ACC112 (cell line): Measurements from ENCODE around the gene ADM2.
"Not testable (repeated sequence)": the region's sequence is repeated elsewhere in the genome, so short reads cannot be mapped to it uniquely, and the experiment has no call there.

ENCODE experiments used
- H2AFZ ChIP-seq: fragments of 200-600 bp; sonication (generic); one replicate; pipeline ENCODE4 v1.6.0; 2017; ENCODE audit warnings: antibody characterized with exemption, low read length; ENCODE audit not compliant: unreplicated experiment
- H3K27ac ChIP-seq: fragments of 200-600 bp; sonication (generic); 2 replicates; pipeline ENCODE4 v1.5.1; 2014; ENCODE audit warnings: low read depth, mild to moderate bottlenecking, antibody characterized with exemption, low read length, moderate library complexity
- H3K27me3 ChIP-seq: fragments of 200-600 bp; sonication (generic); 2 replicates; pipeline ENCODE4 v1.6.1; 2014; ENCODE audit warnings: mild to moderate bottlenecking, antibody characterized with exemption, low read length, moderate library complexity, mixed read lengths; ENCODE audit not compliant: insufficient read depth
- H3K36me3 ChIP-seq: fragments of 200-600 bp; sonication (generic); 2 replicates; pipeline ENCODE4 v1.6.1; 2016; ENCODE audit warnings: mild to moderate bottlenecking, antibody characterized with exemption, low read length, moderate library complexity, mixed read lengths; ENCODE audit not compliant: insufficient read depth
- H3K4me1 ChIP-seq: fragments of 200-600 bp; sonication (generic); one replicate; pipeline ENCODE4 v1.6.1; 2016; ENCODE audit warnings: low read length, mixed read lengths; ENCODE audit not compliant: insufficient read depth, unreplicated experiment, control insufficient read depth
- H3K4me3 ChIP-seq: fragments of 200-600 bp; sonication (generic); 2 replicates; pipeline ENCODE4 v1.5.1; 2014; ENCODE audit warnings: mild to moderate bottlenecking, low read depth, low read length
- H3K79me2 ChIP-seq: fragments of 200-600 bp; sonication (generic); one replicate; pipeline ENCODE4 v1.6.0; 2016; ENCODE audit warnings: low read length; ENCODE audit not compliant: control insufficient read depth, unreplicated experiment, insufficient read depth

The ADM2 gene, protein sequence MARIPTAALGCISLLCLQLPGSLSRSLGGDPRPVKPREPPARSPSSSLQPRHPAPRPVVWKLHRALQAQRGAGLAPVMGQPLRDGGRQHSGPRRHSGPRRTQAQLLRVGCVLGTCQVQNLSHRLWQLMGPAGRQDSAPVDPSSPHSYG

DNA sequence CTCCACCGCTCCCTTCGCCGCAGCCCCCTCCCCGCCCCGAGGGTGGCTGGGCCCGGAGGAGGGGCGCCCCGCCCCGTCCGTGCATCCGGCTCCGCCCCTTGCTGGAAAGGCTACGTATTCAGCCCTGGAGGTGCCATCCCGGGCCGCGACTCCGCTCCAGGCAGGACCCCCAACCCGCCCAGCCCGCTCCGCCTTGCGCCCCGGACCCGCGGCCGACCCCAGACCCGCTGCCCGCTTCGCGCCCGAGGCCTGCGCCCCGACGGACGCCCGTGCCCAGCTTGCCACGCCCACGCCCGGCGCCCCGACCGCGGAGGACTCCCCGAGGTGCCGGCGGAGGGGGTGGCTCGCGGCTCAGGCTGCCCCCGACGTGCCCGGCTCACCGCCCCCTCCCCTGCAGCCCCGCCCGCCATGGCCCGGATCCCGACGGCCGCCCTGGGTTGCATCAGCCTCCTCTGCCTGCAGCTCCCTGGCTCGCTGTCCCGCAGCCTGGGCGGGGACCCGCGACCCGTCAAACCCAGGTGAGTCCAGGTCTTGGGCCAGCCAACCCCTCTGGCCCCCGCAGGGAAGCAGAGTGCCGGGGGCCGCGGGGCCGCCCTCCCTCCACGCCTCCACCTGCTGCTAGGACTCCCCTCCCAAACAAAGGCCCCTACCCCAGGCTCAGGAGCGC, at the start of gene ADM2:
TSS of gene ADM2 (plus strand) at position 104 of the 667 bp plus-strand sequence. CDS start at position 409, 305 bp downstream.
- peaks cover 7% of the 10 kb centered on the region for H3K27me3 ChIP-seq
- no peak within 1 kb of the TSS for H2AFZ ChIP-seq
- no peaks in the 10 kb centered on the region for H3K36me3 ChIP-seq
- no peaks in the 10 kb centered on the region for H3K79me2 ChIP-seq
- no peaks in the 10 kb centered on the region for H3K4me1 ChIP-seq
- H3K27ac ChIP-seq, result no peak within 1 kb of the TSS
- peak within 1 kb of the TSS; percentile 68 for H3K4me3 ChIP-seq

DNA sequence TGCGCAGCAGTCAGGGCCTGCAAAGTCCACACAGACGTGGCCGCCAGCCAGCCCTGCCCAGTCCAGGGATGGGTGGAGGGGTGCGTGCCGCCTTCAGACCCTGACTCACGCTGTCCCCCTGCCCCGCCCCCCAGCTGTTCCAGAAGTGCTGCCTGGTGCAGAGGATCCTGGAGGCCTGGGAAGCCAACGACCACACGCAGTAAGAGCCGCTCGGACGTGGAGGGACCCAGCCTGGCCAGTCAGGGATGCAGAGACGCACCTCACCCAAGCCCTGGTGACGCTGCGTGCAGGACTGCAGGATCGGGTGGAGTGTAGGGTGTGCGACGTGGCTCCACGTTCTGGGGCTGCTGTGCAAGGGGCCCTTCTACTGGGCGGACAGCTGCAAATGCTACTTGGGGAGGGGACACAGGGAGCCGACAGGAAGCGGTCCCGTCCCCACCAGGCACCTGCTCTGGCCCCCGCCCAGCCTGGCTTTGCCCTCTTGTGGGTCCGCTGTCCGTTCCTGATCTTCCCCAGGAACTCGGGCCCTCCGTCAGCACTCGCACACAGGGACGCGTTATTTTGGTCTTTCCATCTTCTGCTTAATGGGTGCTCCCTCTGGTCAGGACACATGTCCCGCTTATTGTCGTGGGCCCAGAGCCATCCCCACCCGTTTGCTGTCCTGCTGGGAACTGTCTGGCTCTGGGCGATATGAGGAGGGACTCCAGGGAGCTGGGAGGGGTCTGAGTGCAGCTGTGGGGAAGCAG, 49.0 kb upstream of the ADM2 start:
- no peaks in the 10 kb centered on the region for H3K27me3 ChIP-seq
- no peaks in the 10 kb centered on the region for H3K79me2 ChIP-seq
- H3K27ac ChIP-seq, result no peak overlapping the region
- no peak overlapping the region for H3K4me3 ChIP-seq
- no peaks in the 10 kb centered on the region for H3K4me1 ChIP-seq
- H3K36me3 ChIP-seq, result no peaks in the 10 kb centered on the region
- H2AFZ ChIP-seq, result no peak overlapping the region

DNA sequence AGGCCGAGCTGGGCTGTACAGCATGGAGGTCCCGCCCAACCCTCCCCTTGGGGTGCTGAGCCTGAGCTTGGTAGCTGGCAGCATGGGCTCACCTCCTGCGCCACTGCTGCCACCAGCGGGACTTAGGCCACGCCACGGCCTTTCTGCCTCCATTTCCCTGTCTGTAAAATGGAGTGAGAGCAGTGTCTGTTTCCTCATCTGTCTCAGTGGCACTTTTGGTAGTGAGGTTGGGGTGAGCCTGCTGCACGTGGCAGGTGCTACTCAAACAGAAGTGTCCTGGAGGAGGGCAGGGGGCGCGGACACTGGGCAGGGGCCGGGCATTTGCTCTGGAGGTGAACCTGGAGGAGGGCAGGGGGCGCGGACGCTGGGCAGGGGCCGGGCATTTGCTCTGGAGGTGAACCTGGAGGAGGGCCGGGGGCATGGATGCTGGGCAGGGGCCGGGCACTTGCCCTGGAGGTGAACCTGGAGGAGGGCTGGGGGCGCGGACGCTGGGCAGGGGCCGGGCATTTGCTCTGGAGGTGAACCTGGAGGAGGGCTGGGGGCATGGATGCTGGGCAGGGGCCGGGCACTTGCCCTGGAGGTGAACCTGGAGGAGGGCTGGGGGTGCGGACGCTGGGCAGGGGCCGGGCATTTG, 48.3 kb upstream of the ADM2 start:
- H3K4me3 ChIP-seq, H3K27ac ChIP-seq, H3K4me1 ChIP-seq, H3K27me3 ChIP-seq, H3K79me2 ChIP-seq, H3K36me3 ChIP-seq, H2AFZ ChIP-seq: not testable (repeated sequence)

DNA sequence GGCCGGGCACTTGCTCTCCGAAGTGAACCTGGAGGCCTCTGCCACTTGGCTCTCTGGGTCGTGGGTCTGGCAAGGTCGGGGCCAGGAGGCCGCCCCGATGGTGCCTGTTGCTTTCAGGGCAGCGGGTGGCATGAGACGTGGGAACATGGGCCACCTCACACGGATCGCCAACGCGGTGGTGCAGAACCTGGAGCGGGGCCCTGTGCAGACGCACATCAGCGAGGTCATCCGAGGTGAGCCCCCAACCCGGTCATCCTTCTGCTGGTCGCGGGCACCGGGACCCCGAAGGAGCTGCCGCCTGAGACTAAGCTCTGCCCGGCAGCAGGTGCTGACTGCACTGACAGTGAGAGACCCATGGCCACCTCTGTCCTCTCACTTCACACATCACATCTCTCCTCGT, 46.5 kb upstream of the ADM2 start:
- no peaks in the 10 kb centered on the region for H3K79me2 ChIP-seq
- H3K27ac ChIP-seq, result no peak overlapping the region
- no peaks in the 10 kb centered on the region for H3K4me1 ChIP-seq
- H3K4me3 ChIP-seq, result no peak overlapping the region
- H3K36me3 ChIP-seq, result no peaks in the 10 kb centered on the region
- no peak overlapping the region for H2AFZ ChIP-seq
- no peaks in the 10 kb centered on the region for H3K27me3 ChIP-seq

DNA sequence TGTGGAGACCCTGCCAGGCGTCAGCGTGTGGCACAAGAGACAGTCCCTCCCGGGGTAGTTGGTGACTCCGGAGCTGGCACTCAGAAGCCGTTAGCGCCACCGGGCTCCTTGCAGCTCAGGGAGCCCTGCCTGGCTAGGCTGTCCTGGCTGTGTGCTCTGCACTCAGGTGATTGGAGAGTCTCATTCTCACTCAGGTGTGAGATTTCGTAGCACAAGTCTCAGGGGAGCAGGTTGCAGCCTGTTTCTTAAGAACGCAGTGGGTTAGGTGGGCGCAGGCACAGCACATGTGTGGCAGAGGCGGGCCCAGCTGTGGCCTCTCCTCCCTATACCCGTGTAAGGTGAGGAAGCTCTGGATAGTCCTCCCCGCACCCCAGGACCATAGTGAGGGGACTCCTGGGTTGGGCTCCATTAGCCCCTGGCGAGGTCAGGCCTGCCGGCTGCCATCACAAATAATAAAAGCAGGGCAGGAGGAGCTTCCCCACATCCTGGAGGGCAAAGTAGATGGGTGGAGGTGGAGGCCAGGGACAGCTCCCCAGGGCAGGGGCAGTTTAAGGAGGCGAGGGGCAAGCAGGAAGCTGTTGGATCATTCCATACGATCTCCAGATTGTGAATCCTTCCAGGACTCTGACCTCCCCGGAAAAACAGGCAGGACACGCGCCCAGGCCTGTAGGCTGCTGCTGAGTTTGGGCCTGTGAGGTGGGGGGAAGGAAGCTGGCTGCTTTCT, 45.9 kb upstream of the ADM2 start:
- no peak overlapping the region for H3K27ac ChIP-seq
- no peaks in the 10 kb centered on the region for H3K36me3 ChIP-seq
- H2AFZ ChIP-seq, result no peak overlapping the region
- H3K4me3 ChIP-seq, result no peak overlapping the region
- H3K27me3 ChIP-seq, result no peaks in the 10 kb centered on the region
- H3K79me2 ChIP-seq, result no peaks in the 10 kb centered on the region
- no peaks in the 10 kb centered on the region for H3K4me1 ChIP-seq

DNA sequence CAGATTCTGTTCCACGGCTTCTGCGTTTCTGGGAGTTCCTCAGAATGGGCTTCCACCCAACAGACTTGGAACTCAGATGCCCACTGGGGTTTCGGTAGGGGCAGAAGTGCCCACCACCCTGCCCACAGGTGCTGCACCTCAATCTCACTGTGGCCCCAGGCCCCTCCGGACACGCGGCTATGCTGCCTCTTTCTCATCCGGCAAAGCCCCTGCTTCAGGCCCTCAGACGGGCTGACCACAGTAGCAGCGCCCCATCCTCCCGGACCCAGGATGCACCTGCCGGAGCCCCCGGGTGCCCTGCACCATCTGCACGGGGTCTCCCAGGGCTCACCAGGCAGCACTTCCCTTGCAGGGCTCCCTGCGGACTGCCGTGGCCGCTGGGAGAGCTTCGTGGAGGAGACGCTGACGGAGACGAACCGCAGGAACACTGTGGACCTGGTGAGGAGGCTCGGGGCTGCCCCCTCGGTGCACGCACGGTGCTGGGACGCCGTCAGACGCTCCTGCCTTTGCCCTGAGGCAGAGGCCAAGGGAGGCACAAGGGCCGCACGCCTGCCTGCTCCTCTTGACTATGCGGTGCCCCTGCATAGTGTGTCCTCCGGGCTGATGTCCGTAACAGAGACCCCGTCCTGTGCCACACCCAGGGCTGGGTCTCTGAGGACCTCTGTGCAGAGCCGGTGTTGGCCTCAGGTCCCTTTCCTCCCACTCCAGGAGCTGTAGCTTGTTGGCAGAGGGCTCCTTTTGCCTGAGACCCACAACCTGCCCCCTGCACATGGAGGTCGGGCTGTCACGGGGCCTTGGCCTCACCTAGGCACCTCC, 45.1 kb upstream of the ADM2 start:
- no peak overlapping the region for H2AFZ ChIP-seq
- H3K27me3 ChIP-seq, result no peaks in the 10 kb centered on the region
- H3K27ac ChIP-seq, result no peak overlapping the region
- H3K4me3 ChIP-seq, result no peak overlapping the region
- no peaks in the 10 kb centered on the region for H3K36me3 ChIP-seq
- no peaks in the 10 kb centered on the region for H3K4me1 ChIP-seq
- no peaks in the 10 kb centered on the region for H3K79me2 ChIP-seq

DNA sequence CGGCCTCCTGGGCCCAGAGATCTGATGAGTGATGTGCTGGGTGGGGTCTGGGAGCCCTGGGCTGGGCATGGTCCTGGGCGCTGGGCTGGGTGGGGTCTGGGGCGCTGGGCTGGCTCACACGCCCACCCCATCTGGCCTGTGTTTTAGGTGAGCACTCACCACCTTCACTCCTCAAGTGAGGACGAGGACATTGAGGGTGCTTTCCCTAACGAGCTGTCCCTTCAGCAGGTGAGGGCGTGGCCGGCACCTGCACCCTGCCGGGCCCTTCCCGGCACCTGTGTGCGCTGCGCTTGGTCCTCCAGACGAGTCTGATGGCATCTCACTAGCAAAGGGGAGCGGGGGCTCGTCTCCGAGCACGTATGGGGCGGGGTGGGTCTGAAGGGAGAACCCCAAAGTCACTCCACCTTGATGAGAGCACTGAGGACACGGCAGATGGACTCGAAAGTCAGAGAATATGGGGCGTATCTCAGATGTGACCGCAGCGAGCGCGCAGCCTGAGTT, 44.5 kb upstream of the ADM2 start:
- H3K36me3 ChIP-seq, result no peaks in the 10 kb centered on the region
- no peak overlapping the region for H3K27ac ChIP-seq
- no peak overlapping the region for H3K4me3 ChIP-seq

DNA sequence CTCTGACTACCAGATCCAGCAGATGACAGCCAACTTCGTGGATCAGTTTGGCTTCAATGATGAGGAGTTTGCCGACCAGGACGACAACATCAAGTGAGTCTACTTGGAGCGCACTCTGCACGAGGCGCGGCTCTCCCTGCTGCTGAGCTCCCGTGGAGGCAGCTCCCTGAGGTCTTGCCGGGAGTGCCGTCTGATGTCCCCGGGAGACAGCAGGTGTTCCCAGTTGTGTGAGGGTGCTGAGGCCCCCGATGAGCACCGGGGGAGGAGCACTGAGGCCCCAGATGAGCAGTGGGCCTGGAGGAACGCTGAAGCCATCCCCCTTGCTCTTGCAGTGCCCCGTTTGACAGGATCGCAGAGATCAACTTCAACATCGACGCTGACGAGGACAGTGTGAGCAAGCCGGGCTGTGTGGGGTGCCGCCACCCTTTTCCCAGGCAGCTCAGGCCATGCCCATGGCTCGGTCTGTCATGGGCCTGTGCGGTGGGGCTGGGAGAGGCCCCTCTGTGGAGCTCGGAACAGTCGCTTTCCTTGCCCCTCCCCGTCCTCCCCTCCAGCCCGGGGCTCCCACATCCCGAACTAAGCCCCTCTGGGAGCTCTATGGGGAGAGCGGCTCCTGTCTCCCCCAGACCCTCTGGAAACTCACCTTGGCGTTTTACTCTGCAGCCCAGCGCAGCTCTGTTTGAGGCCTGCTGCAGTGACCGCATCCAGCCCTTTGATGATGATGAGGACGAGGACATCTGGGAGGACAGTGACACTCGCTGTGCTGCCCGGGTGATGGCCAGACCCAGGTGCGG, 43.6 kb upstream of the ADM2 start:
- Histone ChIP-seq H3K4me3 (no peak overlapping the region), H3K4me1 (no peaks in the 10 kb centered on the region), H2AFZ (no peak overlapping the region), H3K27ac (no peak overlapping the region), H3K79me2 (no peaks in the 10 kb centered on the region), H3K27me3 (no peaks in the 10 kb centered on the region), H3K36me3 (no peaks in the 10 kb centered on the region)

More for the DNA sequence above, 44.5 kb upstream of the ADM2 start:
- no peaks in the 10 kb centered on the region for H3K27me3 ChIP-seq
- no peak overlapping the region for H2AFZ ChIP-seq
- H3K4me1 ChIP-seq, result no peaks in the 10 kb centered on the region
- no peaks in the 10 kb centered on the region for H3K79me2 ChIP-seq
